Tibial nerve (tissue), 4 donors: Measurements from ENCODE around the gene EP400. TPM values are rescaled to one million over a fixed set of nuclear protein-coding genes. Genes with fewer than 3 reads are reported as not detected.

ENCODE experiments used
- DNase-seq, 2 donors: peaks; one replicate each; pipeline ENCODE4 v3.0.0-alpha.2; 2019; ENCODE audit warnings: low spot score in 2 of 2
- H3K27ac ChIP-seq, 4 donors: fragments of 200-600 bp; sonication (generic) in 3 of 4; one replicate each; pipeline ENCODE4 v1.5.1; 2017 to 2019; ENCODE audit warnings: mild to moderate bottlenecking in 1 of 4
- H3K27me3 ChIP-seq, 2 donors: fragments of 200-600 bp; sonication (generic) in 1 of 2; one replicate each; pipeline versions ENCODE4 v1.5.1 to v1.6.0; 2017 to 2019
- H3K36me3 ChIP-seq, 3 donors: fragments of 200-600 bp; sonication (generic); one replicate each; pipeline ENCODE4 v1.5.1; 2018 to 2019
- H3K4me1 ChIP-seq, 4 donors: fragments of 200-600 bp; sonication (generic) in 3 of 4; one replicate each; pipeline ENCODE4 v1.5.1; 2017 to 2019
- H3K4me3 ChIP-seq, 4 donors: fragments of 200-600 bp; sonication (generic) in 3 of 4; one replicate each; pipeline ENCODE4 v1.5.1; 2017 to 2019; ENCODE audit warnings: mild to moderate bottlenecking in 1 of 4, moderate library complexity in 1 of 4
- H3K9me3 ChIP-seq, 4 donors: fragments of 200-600 bp; sonication (generic) in 3 of 4; one replicate each; pipeline ENCODE4 v1.5.1; 2017 to 2019
- EP300 ChIP-seq, 2 donors: sonication (generic); formaldehyde crosslinking; IDR thresholded peaks; one replicate each; pipeline ENCODE4 v1.6.1; 2017; ENCODE audit warnings: antibody characterized with exemption in 2 of 2, mild to moderate bottlenecking in 1 of 2
- POLR2A ChIP-seq, 2 donors: fragments of 450-650 bp; IDR thresholded peaks; one replicate each; pipeline ENCODE4 v1.6.1; 2017; ENCODE audit warnings: antibody characterized with exemption in 2 of 2, mild to moderate bottlenecking in 2 of 2, moderate library complexity in 2 of 2
- WGBS, 2 donors: methylation state at CpG; one replicate each; pipeline ENCODE4 v1.1.5; 2018; 5-methylcytosine and 5-hydroxymethylcytosine counted together
- total RNA-seq, 4 donors: library from RNA; depleted of rRNA; stranded (reverse); fragments of >200 nt; gene quantifications; one replicate each; pipeline ENCODE4 v1.1.0, GENCODE V29; 2016
- TF ChIP-seq, protein P1 (sequence below), 5 experiments: fragments of 200-600 bp in 3 of 5; fragments of 450-650 bp in 2 of 5; sonication (generic) in 3 of 5; IDR thresholded peaks; one replicate each; pipeline ENCODE4 v1.5.1; 2016 to 2019; ENCODE audit warnings: antibody characterized with exemption in 5 of 5, mild to moderate bottlenecking in 3 of 5, moderate library complexity in 2 of 5

The EP400 gene
- total RNA-seq, 4 donors from 2014 or later: 27.8 to 41.4 (median 32.2) TPM

DNA sequence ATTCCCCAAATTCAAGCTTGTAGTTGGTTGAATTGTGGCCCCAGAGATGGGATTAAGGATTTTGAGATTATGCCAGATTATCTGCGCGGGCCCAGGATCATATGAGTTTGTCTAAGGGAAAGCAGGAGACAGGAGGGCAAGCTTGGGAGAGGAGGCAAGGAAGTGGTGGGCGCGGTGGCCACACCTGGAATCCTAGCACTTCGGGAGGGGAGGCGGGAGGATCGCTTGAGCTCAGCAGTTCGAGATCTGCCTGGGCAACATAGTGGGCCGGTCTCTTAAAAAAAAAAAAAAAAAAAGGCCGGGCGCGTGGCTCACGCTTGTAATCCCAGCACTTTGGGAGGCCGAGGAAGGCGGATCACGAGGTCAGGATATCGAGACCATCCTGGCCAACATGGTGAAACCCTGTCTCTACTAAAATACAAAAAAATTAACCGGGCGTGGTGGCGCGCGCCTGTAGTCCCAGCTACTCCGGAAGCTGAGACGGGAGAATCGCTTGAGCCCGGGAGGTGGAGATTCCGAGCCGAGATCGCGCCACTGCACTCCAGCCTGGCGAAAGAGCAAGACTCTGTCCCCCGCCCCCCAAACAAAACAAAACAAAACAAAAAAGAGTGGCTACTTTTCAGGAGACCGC, 21.5 kb upstream of the EP400 start:
- no peak for TF ChIP-seq POLR2A (IDR thresholded peaks at IDR 0.05)
- TF ChIP-seq, protein P1, sequence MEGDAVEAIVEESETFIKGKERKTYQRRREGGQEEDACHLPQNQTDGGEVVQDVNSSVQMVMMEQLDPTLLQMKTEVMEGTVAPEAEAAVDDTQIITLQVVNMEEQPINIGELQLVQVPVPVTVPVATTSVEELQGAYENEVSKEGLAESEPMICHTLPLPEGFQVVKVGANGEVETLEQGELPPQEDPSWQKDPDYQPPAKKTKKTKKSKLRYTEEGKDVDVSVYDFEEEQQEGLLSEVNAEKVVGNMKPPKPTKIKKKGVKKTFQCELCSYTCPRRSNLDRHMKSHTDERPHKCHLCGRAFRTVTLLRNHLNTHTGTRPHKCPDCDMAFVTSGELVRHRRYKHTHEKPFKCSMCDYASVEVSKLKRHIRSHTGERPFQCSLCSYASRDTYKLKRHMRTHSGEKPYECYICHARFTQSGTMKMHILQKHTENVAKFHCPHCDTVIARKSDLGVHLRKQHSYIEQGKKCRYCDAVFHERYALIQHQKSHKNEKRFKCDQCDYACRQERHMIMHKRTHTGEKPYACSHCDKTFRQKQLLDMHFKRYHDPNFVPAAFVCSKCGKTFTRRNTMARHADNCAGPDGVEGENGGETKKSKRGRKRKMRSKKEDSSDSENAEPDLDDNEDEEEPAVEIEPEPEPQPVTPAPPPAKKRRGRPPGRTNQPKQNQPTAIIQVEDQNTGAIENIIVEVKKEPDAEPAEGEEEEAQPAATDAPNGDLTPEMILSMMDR (IDR thresholded peaks at IDR 0.05): no peak
- no peak for TF ChIP-seq EP300 (IDR thresholded peaks at IDR 0.05)
- peak overlapping the region; percentile 61 to 98 (median 82) for H3K4me3 ChIP-seq
- H3K9me3 ChIP-seq: no peaks in the 10 kb centered on the region
- peaks cover 0 to 28% (median 11%) of the 10 kb centered on the region in 4 donors for H3K4me1 ChIP-seq
- peak overlapping the region; percentile 78 to 93 (median 88) for H3K27ac ChIP-seq
- peaks cover 0 to 22% (median 14%) of the 10 kb centered on the region in 3 donors for H3K36me3 ChIP-seq
- DNase-seq: no peak
- H3K27me3 ChIP-seq: no peaks in the 10 kb centered on the region
- 41 to 45% methylated on average over 33 of the region's 33 CpGs for WGBS, 2 donors

DNA sequence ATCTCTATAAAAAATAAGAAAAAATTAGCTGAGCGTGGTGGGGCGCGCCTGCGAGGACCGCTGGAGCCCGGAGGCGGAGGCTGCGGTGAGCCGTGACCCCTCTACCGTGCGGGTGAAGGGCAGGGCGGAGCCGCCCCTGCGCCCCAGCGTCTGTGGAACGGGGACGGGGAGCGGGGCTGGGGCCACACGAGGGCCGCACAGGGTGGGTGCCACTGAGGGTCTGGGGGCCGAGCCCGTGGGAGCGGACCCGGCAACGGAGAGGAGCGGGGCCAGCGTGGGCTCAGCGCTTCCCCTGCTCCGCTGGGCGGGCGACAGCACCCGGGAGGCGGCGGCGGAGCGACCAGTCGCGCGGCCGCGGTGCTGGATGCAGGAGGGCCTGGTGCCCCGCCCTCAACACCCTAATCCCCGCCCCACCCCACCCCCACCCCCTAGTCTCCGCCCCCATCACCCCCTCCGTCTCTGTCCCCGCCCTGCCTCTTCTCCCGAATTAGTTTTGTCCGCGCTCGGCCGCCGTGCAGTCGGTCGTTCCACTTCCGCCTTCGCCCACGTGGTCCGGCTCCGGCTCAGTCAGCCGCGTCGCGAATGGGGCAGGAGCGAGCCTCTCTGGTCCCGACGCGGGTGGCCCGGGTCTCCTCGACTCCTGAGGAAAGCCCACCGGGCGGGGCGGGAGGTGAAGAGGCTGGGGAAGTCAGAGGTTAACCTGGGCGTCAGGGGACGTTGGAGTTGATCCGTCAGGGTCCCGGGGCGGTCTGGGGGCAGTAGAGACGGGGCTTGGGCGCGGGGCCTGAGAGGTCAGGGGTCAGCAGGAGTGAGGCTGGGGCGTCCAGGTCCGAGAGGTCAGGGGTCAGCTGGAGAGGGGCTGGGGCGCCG, 20.8 kb upstream of the EP400 start, which contains the start of gene PUS1:
Gene PUS1 (plus strand): TSS at position 566 of the 870 bp plus-strand sequence. CDS start 447 bp downstream, outside the sequence.
- Histone ChIP-seq H3K4me3 (peak within 1 kb of the TSS; percentile 61 to 98 (median 98)), H3K27ac (peak within 1 kb of the TSS; percentile 78 to 93 (median 88)), H3K9me3 (no peaks in the 10 kb centered on the region), H3K36me3 (peaks cover 0 to 27% (median 14%) of the 10 kb centered on the region in 3 donors), H3K4me1 (peaks cover 0 to 28% (median 11%) of the 10 kb centered on the region in 4 donors), H3K27me3 (no peaks in the 10 kb centered on the region)
- 0 to 1% methylated on average over 58 to 61 of the region's 84 CpGs for WGBS, 2 donors
- TF ChIP-seq EP300 (IDR thresholded peaks at IDR 0.05) (peak; percentile 46 to 94), POLR2A (IDR thresholded peaks at IDR 0.05) (peak in 1 of 2 donors; percentile 28)
- TF ChIP-seq, protein P1 (IDR thresholded peaks at IDR 0.05): no peak
- DNase-seq: peak; percentile 87 to 89

DNA sequence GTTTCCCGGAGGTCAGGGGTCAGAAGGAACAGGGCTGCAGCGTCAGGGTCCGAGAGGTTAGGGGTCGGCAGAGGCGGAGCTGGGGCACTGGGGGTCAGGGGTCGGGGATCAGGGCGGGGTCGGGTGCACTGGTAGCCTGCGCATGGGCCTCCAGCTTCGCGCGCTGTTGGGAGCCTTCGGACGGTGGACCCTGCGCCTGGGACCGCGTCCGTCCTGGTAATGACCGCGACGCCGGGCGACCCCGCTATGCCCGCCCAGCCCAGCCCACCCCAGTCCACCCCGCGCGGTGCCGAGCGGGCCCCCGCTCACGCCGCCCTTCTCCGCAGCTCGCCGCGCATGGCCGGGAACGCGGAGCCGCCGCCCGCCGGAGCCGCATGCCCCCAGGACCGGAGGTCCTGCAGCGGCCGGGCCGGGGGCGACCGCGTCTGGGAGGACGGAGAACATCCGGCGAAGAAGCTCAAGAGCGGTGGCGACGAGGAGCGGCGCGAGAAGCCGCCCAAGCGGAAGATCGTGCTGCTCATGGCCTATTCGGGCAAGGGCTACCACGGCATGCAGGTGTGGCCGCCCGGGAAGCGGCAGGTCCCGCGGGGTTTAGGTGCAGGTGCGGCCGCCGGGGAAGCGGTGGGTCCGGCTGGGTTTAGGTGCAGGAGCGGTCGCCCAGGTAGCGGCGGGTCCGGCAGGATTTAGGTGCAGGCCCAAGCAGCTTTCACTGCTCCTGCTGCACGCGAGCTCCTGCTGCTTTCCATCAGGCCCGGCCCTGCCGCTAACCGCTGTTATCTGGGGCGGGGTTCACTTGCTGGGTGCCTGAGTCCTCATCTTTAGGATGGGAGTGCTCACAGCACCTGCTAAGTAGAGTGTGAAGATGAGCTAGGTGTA, 19.9 kb upstream of the EP400 start:
- WGBS, 2 donors: 0 to 2% methylated on average over 20 to 62 of the region's 87 CpGs
- H3K9me3 ChIP-seq: no peaks in the 10 kb centered on the region
- DNase-seq: no peak
- H3K27ac ChIP-seq: peak overlapping the region in 3 of 4 donors; percentile 42 to 93 (median 92)
- peak overlapping the region; percentile 61 to 98 (median 98) for H3K4me3 ChIP-seq
- TF ChIP-seq EP300 (IDR thresholded peaks at IDR 0.05) (no peak), POLR2A (IDR thresholded peaks at IDR 0.05) (no peak)
- TF ChIP-seq, protein P1 (IDR thresholded peaks at IDR 0.05): no peak
- H3K36me3 ChIP-seq: peaks cover 0 to 36% (median 14%) of the 10 kb centered on the region in 3 donors
- H3K27me3 ChIP-seq: no peaks in the 10 kb centered on the region
- peaks cover 0 to 21% (median 11%) of the 10 kb centered on the region in 4 donors for H3K4me1 ChIP-seq

DNA sequence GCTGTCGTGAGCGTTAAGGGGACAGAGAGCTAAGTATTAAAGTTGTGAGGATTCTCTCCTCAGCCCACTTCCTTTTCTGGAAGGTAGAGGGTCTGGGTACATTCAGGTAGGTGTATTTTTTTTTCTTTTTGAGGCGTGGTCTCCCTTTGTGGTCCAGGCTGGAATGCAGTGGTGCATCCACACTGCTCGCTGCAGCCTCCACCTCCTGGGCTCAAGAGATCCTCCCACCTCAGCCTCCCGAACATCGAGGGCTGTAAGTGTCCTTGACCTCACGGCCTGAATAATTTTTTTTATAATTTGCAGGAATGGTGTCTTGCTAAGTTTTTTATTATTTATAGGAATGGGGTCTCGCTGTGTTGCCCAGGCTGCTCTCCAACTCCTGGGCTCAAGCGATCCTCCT, 19.2 kb upstream of the EP400 start:
- no peaks in the 10 kb centered on the region for H3K9me3 ChIP-seq
- no peak for TF ChIP-seq POLR2A (IDR thresholded peaks at IDR 0.05)
- no peak for TF ChIP-seq EP300 (IDR thresholded peaks at IDR 0.05)
- TF ChIP-seq, protein P1 (IDR thresholded peaks at IDR 0.05): no peak

More for the DNA sequence above, 19.2 kb upstream of the EP400 start:
- DNase-seq: no peak
- 82 to 89% methylated on average over 9 of the region's 9 CpGs for WGBS, 2 donors
- H3K4me3 ChIP-seq: peak overlapping the region; percentile 61 to 98 (median 98)
- H3K36me3 ChIP-seq: peaks cover 0 to 43% (median 14%) of the 10 kb centered on the region in 3 donors
- peaks cover 0 to 18% (median 11%) of the 10 kb centered on the region in 4 donors for H3K4me1 ChIP-seq
- no peaks in the 10 kb centered on the region for H3K27me3 ChIP-seq
- no peak overlapping the region for H3K27ac ChIP-seq
